Ovary (tissue), 9 donors: ENCODE results near the gene RSL1D1. TPM values are rescaled to one million over a fixed set of nuclear protein-coding genes. Genes with fewer than 3 reads are reported as not detected.
"Not testable (repeated sequence)": the region's sequence is repeated elsewhere in the genome, so short reads cannot be mapped to it uniquely, and the experiment has no call there.

ENCODE experiments used
- DNase-seq, 5 donors: peaks; one replicate each; pipeline ENCODE4 v3.0.0-alpha.2; 2019 to 2020
- H3K27ac ChIP-seq, 2 donors: fragments of 200-600 bp; one replicate each; pipeline versions ENCODE4 v1.5.1 to v1.8.0; 2019 to 2022
- H3K27me3 ChIP-seq: fragments of 200-600 bp; one replicate; pipeline ENCODE4 v1.8.0; 2022
- H3K36me3 ChIP-seq: fragments of 200-600 bp; sonication (generic); one replicate; pipeline ENCODE4 v1.5.1; 2019
- H3K4me1 ChIP-seq: one replicate; pipeline ENCODE4 v1.8.1; 2013; ENCODE audit warnings: mild to moderate bottlenecking, moderate library complexity; ENCODE audit not compliant: insufficient read depth
- H3K4me3 ChIP-seq: fragments of 200-600 bp; sonication (generic); one replicate; pipeline ENCODE4 v1.5.1; 2017
- H3K9me3 ChIP-seq, 2 donors: fragments of 200-600 bp in 1 of 2; sonication (generic) in 1 of 2; one replicate each; pipeline versions ENCODE4 v1.5.1 to v1.8.1; 2013 to 2019; ENCODE audit warnings: mild to moderate bottlenecking in 1 of 2, moderate library complexity in 1 of 2
- CTCF ChIP-seq, 3 donors: fragments of 450-650 bp in 2 of 3; fragments of 200-600 bp in 1 of 3; IDR thresholded peaks; one replicate each; pipeline versions ENCODE4 v1.5.1 to v1.8.0; 2016 to 2022; ENCODE audit warnings: antibody characterized with exemption in 3 of 3, mild to moderate bottlenecking in 1 of 3
- EP300 ChIP-seq: sonication (generic); formaldehyde crosslinking; IDR thresholded peaks from one replicate; pipeline ENCODE4 v1.6.1; 2017; ENCODE audit warnings: antibody characterized with exemption
- POLR2A ChIP-seq: fragments of 450-650 bp; IDR thresholded peaks from one replicate; pipeline ENCODE4 v1.6.1; 2017; ENCODE audit warnings: antibody characterized with exemption, mild to moderate bottlenecking, moderate library complexity
- WGBS, 3 donors: extraction: QIAGEN DNeasy Blood & Tissue Kit in 1 of 3; methylation state at CpG; one replicate each; pipeline versions ENCODE4 v1.1.5 to v1.1.7; 2013 to 2017; 5-methylcytosine and 5-hydroxymethylcytosine counted together
- intact Hi-C, 4 donors: fragments of 100-400 bp; cut with DNase I; formaldehyde crosslinking; loops; one replicate each; pipeline versions ENCODE4 v1.11.0 to v1.15.1; 2022 to 2023
- polyA plus RNA-seq, 2 donors: library from polyadenylated mRNA; stranded (reverse); fragments of 200-250 nt in 1 of 2; fragments of 350-450 nt in 1 of 2; fragmentation: Illumina TruSeq in 1 of 2; extraction: RNeasy Lipid Tissue Mini Kit (QIAGEN cat#74804) in 1 of 2; gene quantifications; one replicate each; pipeline ENCODE4 v1.2.3, GENCODE V29; 2013 to 2014
- total RNA-seq, 7 donors: library from RNA; depleted of rRNA in 2 of 7; stranded (reverse); fragments of >200 nt in 2 of 7; fragmentation: NEBNext Ultra II Directional in 3 of 7; extraction: Animal tissue kit (Norgen Biotek cat#: 25700) in 3 of 7; gene quantifications; one replicate each; pipeline versions ENCODE4 v1.1.0 to v1.2.4, GENCODE V29; 2016 to 2023
- donor health status: DM: no; HTN: no; CAD: no; lungs with moderate emphysema.
- donor health status: DM: no; HTN: no; CAD: no.
- donor health status: Bipolar disorder and iron deficiency.
- donor health status: DM: yes; HTN: yes; CAD: no.
- donor health status: DM: no; HTN: no; CAD: no.
- donor health status: DM: yes; HTN: yes; CAD: no.

Gene RSL1D1
- total and polyA plus RNA-seq, 9 donors, result 168 to 406 (median 281) TPM

- Histone ChIP-seq H3K27me3 (no peaks in the 10 kb centered on the region), H3K4me3 (no peak overlapping the region), H3K9me3 (no peaks in the 10 kb centered on the region), H3K36me3 (no peaks in the 10 kb centered on the region), H3K4me1 (no peaks in the 10 kb centered on the region), H3K27ac (no peak overlapping the region)
- intact Hi-C loops, result no loop called here
- DNase-seq, result no peak
- TF ChIP-seq CTCF (IDR thresholded peaks at IDR 0.05) (no peak), EP300 (no peak), POLR2A (no peak)
- WGBS, 3 donors, result 33 to 36% (median 34%) methylated on average over 9 of the region's 9 CpGs
Measured at GRCh38 chr16:11835891-11836649, 15.3 kb downstream of the RSL1D1 start.

- no peak overlapping the region for H3K27ac ChIP-seq
- WGBS, 3 donors, result 73 to 84% (median 73%) methylated on average over 4 of the region's 4 CpGs
- no peaks in the 10 kb centered on the region for H3K4me1 ChIP-seq
- no peaks in the 10 kb centered on the region for H3K36me3 ChIP-seq
- TF ChIP-seq POLR2A (no peak), EP300 (no peak), CTCF (IDR thresholded peaks at IDR 0.05) (no peak)
- intact Hi-C loops, result no loop called here
- no peak overlapping the region for H3K4me3 ChIP-seq
- H3K9me3 ChIP-seq, result no peaks in the 10 kb centered on the region
- H3K27me3 ChIP-seq, result no peaks in the 10 kb centered on the region
- no peak for DNase-seq
Measured at GRCh38 chr16:11835309-11835708, 16.0 kb downstream of the RSL1D1 start.

- intact Hi-C loops, result no loop called here
- WGBS, 3 donors, result 59 to 64% (median 62%) methylated on average over 6 of the region's 6 CpGs
- TF ChIP-seq EP300 (no peak), POLR2A (no peak), CTCF (IDR thresholded peaks at IDR 0.05) (no peak)
- H3K27me3 ChIP-seq, result no peaks in the 10 kb centered on the region
- no peak overlapping the region for H3K4me3 ChIP-seq
- no peaks in the 10 kb centered on the region for H3K36me3 ChIP-seq
- H3K4me1 ChIP-seq, result no peaks in the 10 kb centered on the region
- no peak for DNase-seq
- no peak overlapping the region for H3K27ac ChIP-seq
- no peaks in the 10 kb centered on the region for H3K9me3 ChIP-seq
Measured at GRCh38 chr16:11833951-11834695, 17.2 kb downstream of the RSL1D1 start.

- intact Hi-C loops, result no loop called here
- 75 to 79% (median 77%) methylated on average over 5 of the region's 5 CpGs for WGBS, 3 donors
- Histone ChIP-seq H3K4me3 (no peak overlapping the region), H3K27ac (no peak overlapping the region), H3K27me3 (no peaks in the 10 kb centered on the region), H3K36me3 (no peaks in the 10 kb centered on the region), H3K4me1 (no peaks in the 10 kb centered on the region), H3K9me3 (no peaks in the 10 kb centered on the region)
- DNase-seq, result no peak
- TF ChIP-seq POLR2A, result no peak
- no peak for TF ChIP-seq EP300
- no peak for TF ChIP-seq CTCF (IDR thresholded peaks at IDR 0.05)
Measured at GRCh38 chr16:11828696-11829095, 22.6 kb downstream of the RSL1D1 start.

GRCh38 chr16:11825520-11826165 is 25.7 kb downstream of the RSL1D1 start:
- H3K4me3 ChIP-seq, intact Hi-C loops, H3K36me3 ChIP-seq, DNase-seq, H3K27me3 ChIP-seq, H3K9me3 ChIP-seq, H3K27ac ChIP-seq, H3K4me1 ChIP-seq: not testable (repeated sequence)
- WGBS, 3 donors, result 89 to 95% (median 91%) methylated on average over 13 of the region's 13 CpGs
